Thyroid gland (tissue), 4 donors: ENCODE results near the gene TOR4A.
A peak's percentile ranks its signal among the peaks of the same experiment; 100 is the strongest.

Experiments used
- POLR2A ChIP-seq, 2 donors: fragments of 450-650 bp; IDR thresholded peaks; one replicate each; pipeline ENCODE4 v1.6.1; 2017; ENCODE audit warnings: antibody characterized with exemption in 2 of 2, mild to moderate bottlenecking in 2 of 2, moderate library complexity in 1 of 2
- TF ChIP-seq, protein P1 (sequence below), 6 experiments: fragments of 200-600 bp in 3 of 6; fragments of 450-650 bp in 3 of 6; sonication (generic) in 3 of 6; IDR thresholded peaks; one replicate each; pipeline ENCODE4 v1.5.1; 2016 to 2019; ENCODE audit warnings: antibody characterized with exemption in 6 of 6, mild to moderate bottlenecking in 2 of 6, inconsistent platforms in 1 of 6, moderate library complexity in 1 of 6

DNA sequence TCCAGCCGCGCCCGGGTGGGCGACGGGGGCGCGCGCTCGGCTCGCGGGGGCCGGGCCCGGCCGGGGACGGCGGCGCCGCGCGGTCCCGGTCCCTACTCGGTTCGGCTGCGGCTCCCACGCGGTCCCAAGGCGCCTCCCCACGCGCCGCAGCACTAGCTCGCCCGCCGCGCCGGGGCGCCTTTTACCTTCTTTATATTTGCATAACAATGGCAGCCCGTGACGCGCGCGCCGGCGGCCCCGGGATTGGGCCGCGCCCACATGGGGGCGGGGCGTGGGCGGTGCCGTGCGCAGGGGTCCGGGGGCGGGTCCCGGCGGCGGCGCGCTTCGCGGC is 24.6 kb downstream of the TOR4A start, which contains the start of gene NRARP:
- TF ChIP-seq, protein P1, sequence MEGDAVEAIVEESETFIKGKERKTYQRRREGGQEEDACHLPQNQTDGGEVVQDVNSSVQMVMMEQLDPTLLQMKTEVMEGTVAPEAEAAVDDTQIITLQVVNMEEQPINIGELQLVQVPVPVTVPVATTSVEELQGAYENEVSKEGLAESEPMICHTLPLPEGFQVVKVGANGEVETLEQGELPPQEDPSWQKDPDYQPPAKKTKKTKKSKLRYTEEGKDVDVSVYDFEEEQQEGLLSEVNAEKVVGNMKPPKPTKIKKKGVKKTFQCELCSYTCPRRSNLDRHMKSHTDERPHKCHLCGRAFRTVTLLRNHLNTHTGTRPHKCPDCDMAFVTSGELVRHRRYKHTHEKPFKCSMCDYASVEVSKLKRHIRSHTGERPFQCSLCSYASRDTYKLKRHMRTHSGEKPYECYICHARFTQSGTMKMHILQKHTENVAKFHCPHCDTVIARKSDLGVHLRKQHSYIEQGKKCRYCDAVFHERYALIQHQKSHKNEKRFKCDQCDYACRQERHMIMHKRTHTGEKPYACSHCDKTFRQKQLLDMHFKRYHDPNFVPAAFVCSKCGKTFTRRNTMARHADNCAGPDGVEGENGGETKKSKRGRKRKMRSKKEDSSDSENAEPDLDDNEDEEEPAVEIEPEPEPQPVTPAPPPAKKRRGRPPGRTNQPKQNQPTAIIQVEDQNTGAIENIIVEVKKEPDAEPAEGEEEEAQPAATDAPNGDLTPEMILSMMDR (IDR thresholded peaks at IDR 0.05), result no peak
- TF ChIP-seq POLR2A (IDR thresholded peaks at IDR 0.05), result peak; percentile 44 to 85
